GOT3 (cell line): ENCODE measurements around the gene RAG2.

Experiments used
- DNase-seq: peaks from one replicate; lab custom pipeline; 2025; ENCODE audit warnings: mixed read lengths; lab: John Stamatoyannopoulos, UW

Gene RAG2

GRCh38 chr11:36550385-36551115 is 47.5 kb downstream of the RAG2 start:
- no peak for DNase-seq
